Endothelial cell (in vitro differentiated cells): ENCODE data around the gene MPO. TPM values are rescaled to one million over a fixed set of nuclear protein-coding genes. Genes with fewer than 3 reads are reported as not detected.

Experiments used
- DNase-seq: peaks from one replicate; pipeline ENCODE4 v3.0.0; 2021; ENCODE audit warnings: low spot score
- H3K27ac Mint-ChIP-seq: one replicate; pipeline ENCODE4 v1.8.0; 2021; ENCODE audit warnings: mixed read lengths, inconsistent platforms; ENCODE audit not compliant: unreplicated experiment
- H3K27me3 Mint-ChIP-seq: one replicate; pipeline ENCODE4 v1.8.0; 2021; ENCODE audit warnings: mild to moderate bottlenecking, moderate library complexity, mixed read lengths, inconsistent platforms; ENCODE audit not compliant: unreplicated experiment
- H3K36me3 Mint-ChIP-seq: one replicate; pipeline ENCODE4 v1.8.0; 2021; ENCODE audit warnings: mild to moderate bottlenecking, low read depth, mixed read lengths, inconsistent platforms; ENCODE audit not compliant: unreplicated experiment
- H3K4me1 Mint-ChIP-seq: one replicate; pipeline ENCODE4 v1.8.0; 2021; ENCODE audit warnings: mild to moderate bottlenecking, mixed read lengths, inconsistent platforms; ENCODE audit not compliant: unreplicated experiment
- H3K4me3 Mint-ChIP-seq: one replicate; pipeline ENCODE4 v1.8.0; 2021; ENCODE audit warnings: mild to moderate bottlenecking, mixed read lengths, inconsistent platforms; ENCODE audit not compliant: unreplicated experiment
- H3K9me3 Mint-ChIP-seq: one replicate; pipeline ENCODE4 v1.8.0; 2021; ENCODE audit warnings: mixed read lengths, inconsistent platforms; ENCODE audit not compliant: unreplicated experiment
- total RNA-seq: library from RNA; stranded (reverse); fragmentation: NEBNext Ultra II Directional; extraction: Animal tissue kit (Norgen Biotek cat#: 25700); gene quantifications from one replicate; pipeline ENCODE4 v1.2.1, GENCODE V29; 2021; ENCODE audit not compliant: unreplicated experiment
- TF ChIP-seq, protein P1 (sequence below): fragments of 200-600 bp; sonication (generic); IDR thresholded peaks from one replicate; pipeline ENCODE4 v1.5.0; 2021; ENCODE audit warnings: antibody characterized with exemption; ENCODE audit not compliant: unreplicated experiment

The MPO gene
- total RNA-seq, 1 donor from 2014 or later = not detected

DNA sequence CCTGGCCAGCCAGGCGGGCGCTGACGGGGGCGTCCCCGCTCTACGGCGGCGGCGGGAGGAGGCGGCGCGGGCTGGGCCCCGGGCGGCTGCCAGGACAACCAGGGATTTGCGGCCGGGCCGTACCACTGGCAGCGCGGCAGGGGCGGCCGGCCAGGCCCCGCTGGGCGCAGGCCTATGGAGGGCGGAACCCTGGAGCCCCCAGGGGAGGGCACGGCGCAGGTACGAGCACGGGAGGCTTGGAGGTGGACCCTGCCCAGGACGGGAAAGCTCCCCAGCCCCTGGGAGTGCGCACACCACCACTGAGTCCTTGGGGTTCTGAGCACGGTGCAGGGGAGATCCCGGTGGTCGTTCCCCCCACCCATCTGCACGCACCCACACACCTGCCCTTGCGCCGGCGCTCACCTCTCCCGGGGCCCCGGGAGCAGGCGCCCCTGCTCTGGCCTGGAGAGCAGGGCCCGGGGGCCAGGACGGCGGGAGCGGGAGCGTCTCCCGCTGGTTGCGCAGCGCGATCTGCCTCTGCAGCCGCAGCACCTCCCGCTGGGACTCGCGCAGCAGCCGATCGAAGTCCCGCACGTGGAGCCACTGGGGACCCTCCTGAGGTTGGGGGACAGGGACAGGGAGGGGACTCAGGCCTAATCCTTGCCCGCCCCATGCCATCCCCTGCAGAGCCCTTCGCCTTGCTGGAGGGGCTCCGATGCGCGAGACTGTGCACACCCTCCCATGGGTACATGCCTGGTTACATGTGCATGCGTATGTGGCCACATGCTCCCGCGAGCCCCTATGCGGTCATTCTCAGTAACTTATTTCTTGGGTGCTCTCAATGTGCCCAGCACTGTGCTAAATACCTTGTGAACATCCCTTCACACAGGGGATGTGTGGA, 43.9 kb upstream of the MPO start:
- DNase-seq = peak; percentile 46
- H3K4me1 Mint-ChIP-seq = peaks cover 12% of the 10 kb centered on the region
- H3K9me3 Mint-ChIP-seq = no peaks in the 10 kb centered on the region
- peaks cover 30% of the 10 kb centered on the region for H3K27me3 Mint-ChIP-seq
- TF ChIP-seq, protein P1, sequence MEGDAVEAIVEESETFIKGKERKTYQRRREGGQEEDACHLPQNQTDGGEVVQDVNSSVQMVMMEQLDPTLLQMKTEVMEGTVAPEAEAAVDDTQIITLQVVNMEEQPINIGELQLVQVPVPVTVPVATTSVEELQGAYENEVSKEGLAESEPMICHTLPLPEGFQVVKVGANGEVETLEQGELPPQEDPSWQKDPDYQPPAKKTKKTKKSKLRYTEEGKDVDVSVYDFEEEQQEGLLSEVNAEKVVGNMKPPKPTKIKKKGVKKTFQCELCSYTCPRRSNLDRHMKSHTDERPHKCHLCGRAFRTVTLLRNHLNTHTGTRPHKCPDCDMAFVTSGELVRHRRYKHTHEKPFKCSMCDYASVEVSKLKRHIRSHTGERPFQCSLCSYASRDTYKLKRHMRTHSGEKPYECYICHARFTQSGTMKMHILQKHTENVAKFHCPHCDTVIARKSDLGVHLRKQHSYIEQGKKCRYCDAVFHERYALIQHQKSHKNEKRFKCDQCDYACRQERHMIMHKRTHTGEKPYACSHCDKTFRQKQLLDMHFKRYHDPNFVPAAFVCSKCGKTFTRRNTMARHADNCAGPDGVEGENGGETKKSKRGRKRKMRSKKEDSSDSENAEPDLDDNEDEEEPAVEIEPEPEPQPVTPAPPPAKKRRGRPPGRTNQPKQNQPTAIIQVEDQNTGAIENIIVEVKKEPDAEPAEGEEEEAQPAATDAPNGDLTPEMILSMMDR = no peak
- peak overlapping the region; percentile 69 for H3K4me3 Mint-ChIP-seq
- H3K36me3 Mint-ChIP-seq = no peaks in the 10 kb centered on the region
- no peak overlapping the region for H3K27ac Mint-ChIP-seq

DNA sequence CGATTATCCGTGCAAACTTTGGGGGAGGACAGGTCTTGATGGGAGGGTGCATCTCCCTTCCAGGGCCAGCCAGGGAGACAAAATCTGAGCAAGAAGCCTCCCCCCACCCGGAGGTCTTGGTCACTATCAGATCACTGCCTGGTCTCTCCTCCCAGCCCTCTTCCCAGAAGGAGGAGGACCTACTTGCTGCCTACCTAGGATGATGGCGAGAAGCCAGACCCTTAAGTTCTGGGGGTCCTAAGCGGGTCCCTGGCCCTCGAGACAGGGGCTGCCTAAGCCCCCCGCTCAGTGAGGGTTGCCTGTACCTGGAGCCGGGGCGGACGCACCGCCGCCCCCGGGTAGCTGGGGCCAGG, 43.3 kb upstream of the MPO start:
- Mint-ChIP-seq H3K9me3 (no peaks in the 10 kb centered on the region), H3K4me3 (no peak overlapping the region), H3K4me1 (peaks cover 9% of the 10 kb centered on the region), H3K27ac (no peak overlapping the region), H3K27me3 (peaks cover 30% of the 10 kb centered on the region), H3K36me3 (no peaks in the 10 kb centered on the region)
- no peak for DNase-seq
- TF ChIP-seq, protein P1 = no peak

DNA sequence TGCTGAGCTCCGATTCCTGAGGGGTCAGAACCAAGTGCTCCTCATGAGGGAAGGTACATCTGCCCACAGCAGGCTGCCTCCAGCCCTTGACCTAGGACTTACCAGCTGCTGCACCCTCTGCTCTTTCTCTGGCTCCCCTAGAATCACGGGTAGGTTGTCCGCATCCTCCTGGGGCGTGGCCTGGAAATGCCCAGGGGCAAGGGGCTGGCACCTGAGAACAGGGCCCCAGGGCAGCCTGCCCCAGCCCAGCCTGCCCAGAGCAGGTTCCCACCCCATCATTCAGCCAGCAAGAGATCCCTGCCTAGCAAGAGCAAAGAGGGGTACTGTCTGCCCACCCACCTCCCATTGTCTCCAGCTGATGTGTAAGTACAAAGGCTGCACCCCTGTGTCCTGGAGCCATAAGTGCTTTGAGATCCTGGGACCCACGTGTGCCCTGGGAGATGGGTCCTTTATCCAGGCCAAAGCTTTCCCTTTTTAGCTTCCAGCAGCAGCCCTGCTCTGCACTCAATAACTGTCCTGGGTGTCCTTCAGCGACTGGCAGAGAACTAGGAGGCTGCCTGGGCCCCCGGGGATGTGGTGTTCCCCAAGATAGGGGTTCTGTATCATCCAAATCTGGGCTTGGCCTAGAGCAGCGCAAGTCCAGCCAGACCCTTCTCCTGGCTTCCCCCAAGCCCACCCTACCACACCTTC, 42.8 kb upstream of the MPO start:
- no peak overlapping the region for H3K27ac Mint-ChIP-seq

DNA sequence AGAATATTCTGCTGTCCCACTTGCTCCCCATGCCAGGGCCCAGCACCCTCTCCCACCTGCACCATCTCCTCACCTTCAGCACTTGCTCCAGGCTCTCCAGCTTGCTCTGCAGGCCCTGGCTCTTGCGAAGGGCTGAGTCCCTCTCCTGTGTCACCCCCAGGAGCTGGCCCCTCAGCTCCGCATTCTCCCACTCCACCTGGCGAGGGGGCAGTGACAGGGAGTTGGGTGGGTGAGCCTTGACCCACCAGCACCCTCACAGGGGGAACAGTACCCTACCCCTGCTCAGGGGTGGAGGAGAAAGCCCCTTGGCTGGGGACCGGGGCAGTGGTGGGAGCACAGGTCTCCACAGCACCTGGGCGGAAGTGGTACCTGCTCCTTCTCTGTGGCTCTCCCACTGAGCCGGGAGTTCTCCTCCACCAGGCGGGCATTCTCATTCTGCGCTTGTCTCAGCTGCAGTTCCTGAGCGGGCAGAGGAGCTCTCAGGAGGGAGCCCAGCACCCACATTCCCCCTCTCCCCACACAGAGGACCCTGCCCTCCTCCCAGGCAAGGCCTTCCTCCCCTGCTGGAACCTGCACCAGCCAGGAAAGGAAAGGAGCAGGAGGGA, 41.9 kb upstream of the MPO start:
- TF ChIP-seq, protein P1 = no peak
- no peaks in the 10 kb centered on the region for H3K36me3 Mint-ChIP-seq
- DNase-seq = no peak
- peaks cover 6% of the 10 kb centered on the region for H3K4me1 Mint-ChIP-seq
- H3K4me3 Mint-ChIP-seq = no peak overlapping the region
- H3K27ac Mint-ChIP-seq = no peak overlapping the region
- no peaks in the 10 kb centered on the region for H3K9me3 Mint-ChIP-seq
- peaks cover 32% of the 10 kb centered on the region for H3K27me3 Mint-ChIP-seq

More for the DNA sequence above, 42.8 kb upstream of the MPO start:
- DNase-seq = no peak
- no peaks in the 10 kb centered on the region for H3K36me3 Mint-ChIP-seq
- no peaks in the 10 kb centered on the region for H3K9me3 Mint-ChIP-seq
- TF ChIP-seq, protein P1 = no peak
- peaks cover 31% of the 10 kb centered on the region for H3K27me3 Mint-ChIP-seq
- H3K4me1 Mint-ChIP-seq = peaks cover 6% of the 10 kb centered on the region
- H3K4me3 Mint-ChIP-seq = no peak overlapping the region
